Smooth muscle cell (in vitro differentiated cells): ENCODE results near the gene KCNE4. TPM values are rescaled to one million over a fixed set of nuclear protein-coding genes. Genes with fewer than 3 reads are reported as not detected.

ENCODE experiments used
- DNase-seq: peaks from one replicate; lab custom pipeline; 2025; ENCODE audit not compliant: unreplicated experiment; lab: John Stamatoyannopoulos, UW
- H2AFZ ChIP-seq: fragments of 200-600 bp; sonication (generic); 2 replicates; pipeline ENCODE4 v1.6.0; 2016; ENCODE audit warnings: antibody characterized with exemption, low read depth, mild to moderate bottlenecking
- H3F3A ChIP-seq: fragments of 200-600 bp; sonication (generic); 2 replicates; pipeline ENCODE4 v1.6.0; 2017; ENCODE audit warnings: antibody characterized with exemption, low read depth
- H3K27ac ChIP-seq: fragments of 200-600 bp; sonication (generic); 2 replicates; pipeline ENCODE4 v1.5.1; 2016; ENCODE audit warnings: low read depth, mild to moderate bottlenecking
- H3K27me3 ChIP-seq: fragments of 200-600 bp; sonication (generic); 2 replicates; pipeline ENCODE4 v1.6.1; 2016; ENCODE audit warnings: low read depth, mild to moderate bottlenecking
- H3K36me3 ChIP-seq: fragments of 200-600 bp; sonication (generic); 2 replicates; pipeline ENCODE4 v1.5.1; 2016; ENCODE audit warnings: low read depth
- H3K4me1 ChIP-seq: fragments of 200-600 bp; sonication (generic); 2 replicates; pipeline ENCODE4 v1.5.1; 2016; ENCODE audit warnings: low read depth
- H3K4me2 ChIP-seq: fragments of 200-600 bp; sonication (generic); 2 replicates; pipeline ENCODE4 v1.6.0; 2016; ENCODE audit warnings: mild to moderate bottlenecking
- H3K4me3 ChIP-seq: fragments of 200-600 bp; sonication (generic); 2 replicates; pipeline ENCODE4 v1.5.1; 2016; ENCODE audit warnings: mild to moderate bottlenecking
- H3K79me2 ChIP-seq: fragments of 200-600 bp; sonication (generic); 2 replicates; pipeline ENCODE4 v1.6.0; 2016; ENCODE audit warnings: low read depth, mild to moderate bottlenecking
- H3K9ac ChIP-seq: fragments of 200-600 bp; sonication (generic); 2 replicates; pipeline ENCODE4 v1.6.0; 2016; ENCODE audit warnings: low read depth
- H3K9me3 ChIP-seq: fragments of 200-600 bp; sonication (generic); replicated peaks from 2 replicates; pipeline ENCODE4 v1.5.1; 2016; ENCODE audit warnings: low read depth
- H4K20me1 ChIP-seq: fragments of 200-600 bp; sonication (generic); 2 replicates; pipeline ENCODE4 v1.6.0; 2016; ENCODE audit warnings: low read depth
- WGBS: methylation state at CpG from one replicate; pipeline ENCODE4 v1.1.7; 2016; ENCODE audit warnings: low lambda C conversion rate; 5-methylcytosine and 5-hydroxymethylcytosine counted together
- polyA plus RNA-seq: library from polyadenylated mRNA; unstranded; fragments of >200 nt; fragmentation: Nextera tagmentation; extraction: Ambion mirVana; gene quantifications from 2 replicates; pipeline ENCODE4 v1.2.1, GENCODE V29; 2016
- total RNA-seq: library from RNA; depleted of rRNA; stranded (reverse); fragments of >200 nt; gene quantifications from 2 replicates; pipeline ENCODE4 v1.2.3, GENCODE V29; 2014
- TF ChIP-seq, protein P1 (sequence below): fragments of 200-600 bp; sonication (generic); IDR thresholded peaks from 2 replicates; pipeline ENCODE4 v1.5.1; 2017; ENCODE audit warnings: borderline replicate concordance, mild to moderate bottlenecking, antibody characterized with exemption; ENCODE audit not compliant: insufficient read depth, poor library complexity, severe bottlenecking

KCNE4 gene
- total RNA-seq (36.7 and 52.8 TPM in 2 replicates), polyA plus RNA-seq (39.6 and 67.5 TPM in 2 replicates)

GRCh38 chr2:223051693-223052289, at the start of gene KCNE4:
TSS of gene KCNE4 (plus strand) at chr2:223052190. CDS start at chr2:223052831, 641 bp downstream.
- no peaks in the 10 kb centered on the region for H3K9me3 ChIP-seq
- H2AFZ ChIP-seq = peak within 1 kb of the TSS; percentile 33
- H3F3A ChIP-seq = peaks cover 31% of the 10 kb centered on the region
- H3K27me3 ChIP-seq = no peaks in the 10 kb centered on the region
- TF ChIP-seq, protein P1, sequence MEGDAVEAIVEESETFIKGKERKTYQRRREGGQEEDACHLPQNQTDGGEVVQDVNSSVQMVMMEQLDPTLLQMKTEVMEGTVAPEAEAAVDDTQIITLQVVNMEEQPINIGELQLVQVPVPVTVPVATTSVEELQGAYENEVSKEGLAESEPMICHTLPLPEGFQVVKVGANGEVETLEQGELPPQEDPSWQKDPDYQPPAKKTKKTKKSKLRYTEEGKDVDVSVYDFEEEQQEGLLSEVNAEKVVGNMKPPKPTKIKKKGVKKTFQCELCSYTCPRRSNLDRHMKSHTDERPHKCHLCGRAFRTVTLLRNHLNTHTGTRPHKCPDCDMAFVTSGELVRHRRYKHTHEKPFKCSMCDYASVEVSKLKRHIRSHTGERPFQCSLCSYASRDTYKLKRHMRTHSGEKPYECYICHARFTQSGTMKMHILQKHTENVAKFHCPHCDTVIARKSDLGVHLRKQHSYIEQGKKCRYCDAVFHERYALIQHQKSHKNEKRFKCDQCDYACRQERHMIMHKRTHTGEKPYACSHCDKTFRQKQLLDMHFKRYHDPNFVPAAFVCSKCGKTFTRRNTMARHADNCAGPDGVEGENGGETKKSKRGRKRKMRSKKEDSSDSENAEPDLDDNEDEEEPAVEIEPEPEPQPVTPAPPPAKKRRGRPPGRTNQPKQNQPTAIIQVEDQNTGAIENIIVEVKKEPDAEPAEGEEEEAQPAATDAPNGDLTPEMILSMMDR = no peak
- peak within 1 kb of the TSS; percentile 62 for H3K9ac ChIP-seq
- WGBS = 66% methylated on average over 19 of the region's 19 CpGs
- no peak for DNase-seq
- H3K36me3 ChIP-seq = no peaks in the 10 kb centered on the region
- no peaks in the 10 kb centered on the region for H4K20me1 ChIP-seq
- peaks cover 19% of the 10 kb centered on the region for H3K4me1 ChIP-seq
- peak within 1 kb of the TSS; percentile 91 for H3K27ac ChIP-seq
- H3K79me2 ChIP-seq = peaks cover 32% of the 10 kb centered on the region
- peak within 1 kb of the TSS; percentile 50 for H3K4me3 ChIP-seq
- peak within 1 kb of the TSS; percentile 80 for H3K4me2 ChIP-seq

GRCh38 chr2:223003191-223003590, 48.8 kb upstream of the KCNE4 start:
- peak overlapping the region; percentile 20 for H2AFZ ChIP-seq
- H3K4me3 ChIP-seq = no peak overlapping the region
- peaks cover 6% of the 10 kb centered on the region for H3K4me1 ChIP-seq
- peak overlapping the region; percentile 91 for H3K27ac ChIP-seq
- H3K9me3 ChIP-seq = no peaks in the 10 kb centered on the region
- no peak overlapping the region for H3K9ac ChIP-seq
- H3K36me3 ChIP-seq = no peaks in the 10 kb centered on the region
- H3K4me2 ChIP-seq = no peak overlapping the region
- no peaks in the 10 kb centered on the region for H3K27me3 ChIP-seq
- DNase-seq = no peak
- peaks cover 8% of the 10 kb centered on the region for H3F3A ChIP-seq
- TF ChIP-seq, protein P1 = no peak
- H3K79me2 ChIP-seq = no peaks in the 10 kb centered on the region
- no peaks in the 10 kb centered on the region for H4K20me1 ChIP-seq
- 67% methylated on average over 3 of the region's 3 CpGs for WGBS

DNA sequence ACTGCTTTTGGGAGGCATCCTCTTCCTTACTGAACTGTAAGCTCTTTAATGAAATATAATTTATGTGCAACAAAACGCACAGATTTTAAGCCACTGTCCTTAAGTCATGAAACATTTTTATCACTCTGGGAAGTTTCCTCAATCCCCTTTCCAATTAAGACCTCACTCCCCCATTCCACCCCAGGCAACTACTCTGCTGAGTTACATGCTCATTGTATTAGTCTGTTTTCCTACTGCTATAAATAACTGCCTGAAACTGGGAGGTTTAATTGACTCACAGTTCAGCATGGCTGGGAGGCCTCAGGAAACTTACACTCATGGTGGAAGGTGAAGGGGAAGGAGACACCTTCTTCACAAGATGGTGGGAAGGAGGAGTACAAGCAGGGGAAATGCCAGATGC, 46.5 kb upstream of the KCNE4 start:
- H3K9ac ChIP-seq = no peak overlapping the region
- H3K27me3 ChIP-seq = no peaks in the 10 kb centered on the region
- H3K4me3 ChIP-seq = no peak overlapping the region
- TF ChIP-seq, protein P1 = no peak
- H3F3A ChIP-seq = peaks cover 16% of the 10 kb centered on the region
- no peaks in the 10 kb centered on the region for H3K79me2 ChIP-seq
- WGBS = 69% methylated on average over 1 of the region's 1 CpG
- no peak overlapping the region for H3K4me2 ChIP-seq
- H2AFZ ChIP-seq = no peak overlapping the region
- no peaks in the 10 kb centered on the region for H3K36me3 ChIP-seq
- no peak overlapping the region for H3K27ac ChIP-seq
- no peaks in the 10 kb centered on the region for H3K9me3 ChIP-seq
- no peaks in the 10 kb centered on the region for H4K20me1 ChIP-seq
- H3K4me1 ChIP-seq = peaks cover 6% of the 10 kb centered on the region
- no peak for DNase-seq

GRCh38 chr2:223007531-223007930, 44.5 kb upstream of the KCNE4 start:
- H3K4me2 ChIP-seq = peak overlapping the region; percentile 61
- TF ChIP-seq, protein P1 = no peak
- H3K27me3 ChIP-seq = no peaks in the 10 kb centered on the region
- no peaks in the 10 kb centered on the region for H3K36me3 ChIP-seq
- H3K9ac ChIP-seq = peak overlapping the region; percentile 80
- peak overlapping the region; percentile 97 for H3K27ac ChIP-seq
- no peak overlapping the region for H3K4me3 ChIP-seq
- no peak for DNase-seq
- H2AFZ ChIP-seq = peak overlapping the region; percentile 56
- H3F3A ChIP-seq = peaks cover 16% of the 10 kb centered on the region
- no peaks in the 10 kb centered on the region for H4K20me1 ChIP-seq
- H3K4me1 ChIP-seq = no peaks in the 10 kb centered on the region
- H3K79me2 ChIP-seq = no peaks in the 10 kb centered on the region
- no peaks in the 10 kb centered on the region for H3K9me3 ChIP-seq
- 16% methylated on average over 2 of the region's 2 CpGs for WGBS
